ENCODE data around the gene MYH9. TPM values are rescaled to one million over a fixed set of nuclear protein-coding genes. Genes with fewer than 3 reads are reported as not detected.

The MYH9 gene
- total RNA-seq, 1 experiment from 2014 or later: 323 TPM

DNA sequence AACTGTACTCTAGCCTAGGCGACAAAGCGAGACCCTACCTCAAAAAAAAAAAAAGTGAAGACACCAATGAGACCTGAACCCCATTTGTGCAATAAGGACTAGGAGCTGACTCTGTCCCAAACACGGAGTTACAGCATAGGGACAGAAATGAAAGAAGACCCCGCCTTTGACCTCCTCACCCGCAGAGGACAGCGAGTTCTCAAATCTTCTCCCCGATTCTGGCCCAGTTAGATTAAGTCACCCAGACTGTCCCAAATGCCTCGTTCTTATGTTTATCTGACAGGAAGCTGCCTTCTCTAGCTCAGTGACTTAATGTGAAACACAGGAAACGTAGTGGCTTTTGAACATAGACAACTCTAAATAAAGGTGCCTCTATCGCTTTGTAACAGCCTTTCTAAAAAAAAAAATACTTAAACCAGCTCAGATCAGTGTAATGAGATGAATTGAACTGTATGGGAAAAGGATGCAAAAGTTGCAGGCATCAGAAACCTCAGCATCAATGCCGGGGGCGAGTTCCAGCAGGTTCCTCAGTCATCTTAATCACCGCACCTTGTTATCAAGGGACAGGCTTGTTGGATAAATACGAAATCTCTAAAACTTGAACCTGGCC is 10.6 kb downstream of the MYH9 start:
- BruUV-seq (replicated peaks): no TSS peak
- TF ChIP-seq, protein P1, sequence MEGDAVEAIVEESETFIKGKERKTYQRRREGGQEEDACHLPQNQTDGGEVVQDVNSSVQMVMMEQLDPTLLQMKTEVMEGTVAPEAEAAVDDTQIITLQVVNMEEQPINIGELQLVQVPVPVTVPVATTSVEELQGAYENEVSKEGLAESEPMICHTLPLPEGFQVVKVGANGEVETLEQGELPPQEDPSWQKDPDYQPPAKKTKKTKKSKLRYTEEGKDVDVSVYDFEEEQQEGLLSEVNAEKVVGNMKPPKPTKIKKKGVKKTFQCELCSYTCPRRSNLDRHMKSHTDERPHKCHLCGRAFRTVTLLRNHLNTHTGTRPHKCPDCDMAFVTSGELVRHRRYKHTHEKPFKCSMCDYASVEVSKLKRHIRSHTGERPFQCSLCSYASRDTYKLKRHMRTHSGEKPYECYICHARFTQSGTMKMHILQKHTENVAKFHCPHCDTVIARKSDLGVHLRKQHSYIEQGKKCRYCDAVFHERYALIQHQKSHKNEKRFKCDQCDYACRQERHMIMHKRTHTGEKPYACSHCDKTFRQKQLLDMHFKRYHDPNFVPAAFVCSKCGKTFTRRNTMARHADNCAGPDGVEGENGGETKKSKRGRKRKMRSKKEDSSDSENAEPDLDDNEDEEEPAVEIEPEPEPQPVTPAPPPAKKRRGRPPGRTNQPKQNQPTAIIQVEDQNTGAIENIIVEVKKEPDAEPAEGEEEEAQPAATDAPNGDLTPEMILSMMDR (conservative IDR thresholded peaks at IDR 0.05; ENCODE audit: low read depth, low read length): no peak
- TF ChIP-seq EZH2 (IDR thresholded peaks at IDR 0.05; ENCODE audit: borderline replicate concordance, low read depth, low read length, poor library complexity, severe bottlenecking): no peak
- no peak overlapping the region for H3K27ac ChIP-seq (ENCODE audit: low read depth, low read length, poor library complexity, severe bottlenecking)
- peaks cover 30% of the 10 kb centered on the region for H3K4me1 ChIP-seq (ENCODE audit: insufficient read depth, low read length, poor library complexity, severe bottlenecking)
- ChIA-PET CTCF (interaction anchor here (1.1 kb wide), 1 partner anchor 42 kb away, joined by 3 read pairs; no protein-coding TSS in a partner anchor), POLR2A (ENCODE audit: low non-redundant PET) (interaction anchor here (0.7 kb wide), 1 partner anchor 741 kb away, joined by 6 read pairs; no protein-coding TSS in a partner anchor)
- intact Hi-C loops (cut with micrococcal nuclease; ENCODE audit: unreplicated experiment): no loop called here
- no peaks in the 10 kb centered on the region for H3K9me3 ChIP-seq (ENCODE audit: low read depth, low read length, poor library complexity, severe bottlenecking)
- DNase-seq (ENCODE audit: low spot score): no peak
- H3K36me3 ChIP-seq (ENCODE audit: insufficient read depth, low read length, poor library complexity, severe bottlenecking): no peaks in the 10 kb centered on the region
- H3K27me3 ChIP-seq (replicated peaks; ENCODE audit: insufficient read depth, low read depth, low read length, poor library complexity): no peaks in the 10 kb centered on the region
- no peak overlapping the region for H3K4me3 ChIP-seq (ENCODE audit: low read depth, low read length, poor library complexity, severe bottlenecking)

DNA sequence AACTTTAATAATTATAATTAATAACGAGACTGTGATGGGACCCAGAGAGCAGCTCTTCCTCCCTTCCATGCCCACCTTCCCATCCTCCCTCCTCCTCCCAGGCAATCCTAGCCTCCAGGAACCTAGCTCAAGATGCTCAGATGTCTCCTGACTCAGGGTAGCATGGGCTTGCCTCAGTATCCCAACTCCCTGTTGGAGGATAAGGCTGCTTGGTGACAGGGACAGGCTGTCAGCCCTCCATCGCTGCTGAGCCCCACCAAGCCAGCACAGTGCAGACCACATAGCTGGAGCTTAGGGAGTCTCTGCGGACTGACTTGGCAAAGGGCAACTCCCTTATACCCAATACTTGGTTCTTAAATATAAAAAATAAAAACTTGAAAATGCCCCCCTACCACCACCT is 11.5 kb downstream of the MYH9 start:
- H3K4me1 ChIP-seq (ENCODE audit: insufficient read depth, low read length, poor library complexity, severe bottlenecking): peaks cover 32% of the 10 kb centered on the region
- H3K27me3 ChIP-seq (replicated peaks; ENCODE audit: insufficient read depth, low read depth, low read length, poor library complexity): no peaks in the 10 kb centered on the region
- no peaks in the 10 kb centered on the region for H3K36me3 ChIP-seq (ENCODE audit: insufficient read depth, low read length, poor library complexity, severe bottlenecking)
- H3K27ac ChIP-seq (ENCODE audit: low read depth, low read length, poor library complexity, severe bottlenecking): no peak overlapping the region
- ChIA-PET CTCF (interaction anchor here (0.6 kb wide), 1 partner anchor 93 kb away, joined by 5 read pairs; no protein-coding TSS in a partner anchor), POLR2A (ENCODE audit: low non-redundant PET) (interaction anchor here (0.7 kb wide), 1 partner anchor 741 kb away, joined by 6 read pairs; no protein-coding TSS in a partner anchor)
- DNase-seq (ENCODE audit: low spot score): no peak
- H3K9me3 ChIP-seq (ENCODE audit: low read depth, low read length, poor library complexity, severe bottlenecking): no peaks in the 10 kb centered on the region
- intact Hi-C loops (cut with micrococcal nuclease; ENCODE audit: unreplicated experiment): no loop called here
- H3K4me3 ChIP-seq (ENCODE audit: low read depth, low read length, poor library complexity, severe bottlenecking): no peak overlapping the region
- no peak for TF ChIP-seq EZH2 (IDR thresholded peaks at IDR 0.05; ENCODE audit: borderline replicate concordance, low read depth, low read length, poor library complexity, severe bottlenecking)
- TF ChIP-seq, protein P1 (conservative IDR thresholded peaks at IDR 0.05; ENCODE audit: low read depth, low read length): no peak
- no TSS peak for BruUV-seq (replicated peaks)

DNA sequence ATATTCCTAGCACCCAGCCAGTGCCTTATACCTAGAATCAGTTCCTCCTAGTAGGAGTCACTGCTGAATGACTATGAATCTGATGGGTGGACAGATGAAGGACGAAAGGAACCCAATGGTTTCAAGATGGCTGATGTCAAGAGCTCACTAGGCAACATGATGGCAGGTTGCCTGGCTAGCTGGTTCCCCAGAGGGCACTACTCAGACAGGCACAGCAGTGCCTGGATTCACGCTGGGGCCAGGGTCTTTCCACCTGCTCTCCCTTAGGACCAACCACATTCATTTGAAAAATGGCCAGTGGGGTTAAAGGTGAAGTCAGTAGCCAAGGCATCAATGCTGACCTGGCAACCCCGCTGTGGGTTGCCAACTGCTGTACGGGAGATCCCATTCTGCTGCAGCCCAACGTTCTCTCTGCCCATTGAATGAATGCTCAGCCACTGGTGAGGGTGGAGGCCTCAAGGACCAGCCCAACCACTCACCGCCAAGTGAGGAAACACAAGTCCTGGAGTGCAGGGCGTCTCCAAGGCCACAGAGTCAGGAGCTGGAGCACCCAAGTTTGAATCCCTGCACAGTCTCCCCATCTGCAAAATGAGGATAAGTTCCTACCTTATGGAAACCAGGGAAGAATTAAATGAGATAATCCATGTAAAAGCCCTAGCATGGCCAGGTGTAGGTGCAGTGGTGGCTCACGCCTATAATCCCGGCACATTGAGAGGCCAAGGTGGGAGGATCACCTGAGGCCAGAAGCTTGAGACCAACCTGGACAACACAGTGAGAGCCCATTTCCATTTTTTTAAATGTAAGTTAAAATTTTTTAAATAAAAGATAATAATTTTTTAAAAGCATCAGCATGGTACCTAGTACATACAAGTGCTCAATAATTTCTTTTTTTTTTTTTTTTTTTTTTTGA is 12.4 kb downstream of the MYH9 start:
- no peak for DNase-seq (ENCODE audit: low spot score)
- no peak overlapping the region for H3K4me3 ChIP-seq (ENCODE audit: low read depth, low read length, poor library complexity, severe bottlenecking)
- H3K27ac ChIP-seq (ENCODE audit: low read depth, low read length, poor library complexity, severe bottlenecking): no peak overlapping the region
- CTCF ChIA-PET: interaction anchor here (0.6 kb wide), 1 partner anchor 92 kb away, joined by 5 read pairs; no protein-coding TSS in a partner anchor
- no peaks in the 10 kb centered on the region for H3K27me3 ChIP-seq (replicated peaks; ENCODE audit: insufficient read depth, low read depth, low read length, poor library complexity)
- intact Hi-C loops (cut with micrococcal nuclease; ENCODE audit: unreplicated experiment): no loop called here
- H3K36me3 ChIP-seq (ENCODE audit: insufficient read depth, low read length, poor library complexity, severe bottlenecking): no peaks in the 10 kb centered on the region
- POLR2A ChIA-PET (ENCODE audit: low non-redundant PET): no interaction called here
- no TSS peak for BruUV-seq (replicated peaks)
- peaks cover 37% of the 10 kb centered on the region for H3K4me1 ChIP-seq (ENCODE audit: insufficient read depth, low read length, poor library complexity, severe bottlenecking)
- no peaks in the 10 kb centered on the region for H3K9me3 ChIP-seq (ENCODE audit: low read depth, low read length, poor library complexity, severe bottlenecking)
- TF ChIP-seq EZH2 (IDR thresholded peaks at IDR 0.05; ENCODE audit: borderline replicate concordance, low read depth, low read length, poor library complexity, severe bottlenecking): no peak
- TF ChIP-seq, protein P1 (conservative IDR thresholded peaks at IDR 0.05; ENCODE audit: low read depth, low read length): no peak

Measured in A673 (cell line).